IPS-NIHi11 (cell line): ENCODE data around the gene RPS6KA5.
"Not testable (repeated sequence)": the region's sequence is repeated elsewhere in the genome, so short reads cannot be mapped to it uniquely, and the experiment has no call there.

Experiments used
- DNase-seq: peaks from one replicate; pipeline ENCODE4 v3.0.0; 2012; ENCODE audit warnings: mixed read lengths, low spot score

RPS6KA5 gene

DNA sequence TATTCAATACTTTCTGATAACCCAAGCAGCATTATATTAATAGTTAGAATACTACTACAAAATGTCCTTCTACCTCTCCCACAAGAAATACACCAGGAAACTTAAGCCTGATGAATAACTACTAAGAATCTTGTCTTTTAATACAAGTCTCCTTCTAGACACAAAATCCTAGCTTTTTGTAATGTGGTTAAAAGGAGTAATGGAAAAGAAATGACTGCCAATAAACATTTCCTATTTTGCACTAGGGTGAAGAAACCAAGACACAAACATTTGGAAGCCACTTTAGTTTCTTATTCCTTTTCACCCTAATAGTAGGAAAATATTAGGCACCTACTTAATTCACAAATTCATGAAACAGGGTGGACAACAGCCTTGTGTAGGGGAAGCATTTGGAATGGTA is 192.9 kb downstream of the RPS6KA5 start:
- no peak for DNase-seq

DNA sequence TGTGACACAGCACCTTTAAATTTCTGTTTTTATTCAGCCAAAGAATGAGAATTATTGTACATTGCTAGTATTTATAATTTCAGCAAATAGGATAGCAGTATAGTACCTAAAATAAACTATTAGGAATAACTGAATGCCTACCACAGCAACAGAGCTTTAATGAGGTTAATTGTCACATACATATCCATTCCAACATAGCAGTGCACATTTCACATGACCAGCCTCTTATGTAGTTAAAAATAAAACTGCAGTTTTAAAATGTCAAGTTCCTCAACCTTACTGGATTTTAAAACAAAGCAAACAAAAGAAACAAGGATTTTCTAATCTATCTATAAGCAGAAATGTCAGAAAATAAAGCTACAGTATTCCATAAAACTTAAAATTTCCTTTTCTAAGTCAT is 193.6 kb downstream of the RPS6KA5 start:
- DNase-seq, result no peak

DNA sequence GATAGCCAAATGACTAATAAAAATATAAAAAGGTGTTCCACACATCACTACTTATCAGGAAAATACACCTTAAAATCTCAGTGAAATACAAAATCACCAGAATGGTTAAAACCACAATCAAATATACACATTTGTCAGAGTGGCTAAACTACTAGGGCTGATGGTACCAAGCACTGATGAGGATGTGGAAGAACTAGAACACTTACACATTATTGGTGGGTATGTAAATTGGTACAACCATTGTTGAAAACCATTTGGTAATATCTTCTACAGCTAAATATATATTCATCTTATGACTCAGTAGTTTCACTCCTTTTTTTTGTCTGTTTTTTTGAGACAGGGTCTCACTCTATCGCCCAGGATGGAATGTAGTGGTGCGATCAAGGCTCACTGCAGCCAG is 195.7 kb downstream of the RPS6KA5 start:
- no peak for DNase-seq

DNA sequence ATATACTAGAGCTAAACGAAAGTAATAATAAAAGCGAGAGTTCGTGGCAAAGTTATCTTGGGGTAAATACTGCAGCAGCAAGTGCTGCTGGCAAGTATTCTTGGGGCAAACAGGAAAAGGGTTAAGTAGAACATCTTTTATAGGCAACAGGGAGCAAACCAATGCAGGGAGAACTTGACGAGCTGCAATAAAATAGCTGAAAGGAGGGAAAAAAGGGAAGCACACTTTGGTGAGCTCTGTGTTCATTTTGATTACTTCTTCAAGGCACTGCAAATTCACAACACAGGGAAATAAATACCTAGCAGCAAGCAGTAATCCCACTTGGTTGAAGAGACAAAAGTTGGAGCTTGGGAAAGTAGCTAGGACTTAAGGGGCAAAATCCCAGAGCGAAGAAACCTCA is 201.9 kb downstream of the RPS6KA5 start:
- DNase-seq, result no peak

DNA sequence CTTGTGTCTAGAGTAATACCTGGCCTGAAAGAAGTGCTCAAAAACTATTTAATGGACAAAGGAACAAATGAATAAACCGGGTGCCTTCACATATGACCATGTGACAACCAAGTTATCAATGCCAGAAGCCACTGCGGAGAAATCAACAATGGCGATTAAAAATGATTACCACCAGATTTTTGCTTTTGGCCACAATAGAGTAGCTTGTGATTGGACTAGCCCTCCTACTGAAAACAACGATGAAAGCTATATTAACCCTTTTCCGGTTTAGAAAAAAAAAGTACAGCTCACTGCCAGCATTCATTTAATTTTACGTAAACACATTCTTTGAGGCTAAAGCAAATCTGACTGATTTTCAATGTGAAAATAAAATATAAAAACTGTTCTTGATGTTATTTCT is 202.6 kb downstream of the RPS6KA5 start:
- DNase-seq, result no peak

DNA sequence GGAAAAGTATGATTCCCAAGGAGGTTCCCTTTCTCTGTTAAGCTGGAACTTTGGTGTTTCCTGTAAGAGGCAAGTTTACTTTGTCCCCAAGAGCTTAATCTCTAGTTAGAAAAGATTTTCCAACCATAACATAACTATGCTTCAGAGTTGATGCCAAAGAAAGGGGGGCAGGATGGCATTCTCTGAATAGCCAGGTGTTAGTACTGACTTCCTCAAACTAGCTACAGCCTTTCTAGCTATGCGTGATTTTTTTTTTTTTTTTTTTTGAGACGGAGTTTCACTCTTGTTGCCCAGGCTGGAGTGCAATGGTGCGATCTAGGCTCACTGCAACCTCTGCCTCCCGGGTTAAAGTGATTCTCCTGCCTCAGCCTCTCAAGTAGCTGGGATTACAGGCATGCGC is 204.3 kb downstream of the RPS6KA5 start:
- not testable (repeated sequence) for DNase-seq

DNA sequence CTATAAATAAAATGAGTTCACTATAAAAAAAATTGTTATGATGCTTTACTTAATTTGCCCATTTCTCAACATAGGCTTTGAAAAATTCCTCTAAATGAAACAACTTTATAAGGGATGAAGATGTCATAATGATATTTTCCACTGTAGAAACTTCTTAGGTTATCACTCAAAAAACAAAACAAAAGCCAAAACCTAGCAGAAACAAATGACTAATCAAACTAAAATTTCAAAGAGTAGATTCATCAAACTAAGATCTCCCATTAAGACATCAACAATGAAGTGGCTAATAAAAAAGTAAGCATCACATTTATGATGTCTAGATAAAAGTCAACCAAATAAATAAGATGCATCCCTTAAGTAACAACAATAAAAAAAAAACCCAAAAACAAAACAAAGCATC is 207.3 kb downstream of the RPS6KA5 start:
- no peak for DNase-seq

DNA sequence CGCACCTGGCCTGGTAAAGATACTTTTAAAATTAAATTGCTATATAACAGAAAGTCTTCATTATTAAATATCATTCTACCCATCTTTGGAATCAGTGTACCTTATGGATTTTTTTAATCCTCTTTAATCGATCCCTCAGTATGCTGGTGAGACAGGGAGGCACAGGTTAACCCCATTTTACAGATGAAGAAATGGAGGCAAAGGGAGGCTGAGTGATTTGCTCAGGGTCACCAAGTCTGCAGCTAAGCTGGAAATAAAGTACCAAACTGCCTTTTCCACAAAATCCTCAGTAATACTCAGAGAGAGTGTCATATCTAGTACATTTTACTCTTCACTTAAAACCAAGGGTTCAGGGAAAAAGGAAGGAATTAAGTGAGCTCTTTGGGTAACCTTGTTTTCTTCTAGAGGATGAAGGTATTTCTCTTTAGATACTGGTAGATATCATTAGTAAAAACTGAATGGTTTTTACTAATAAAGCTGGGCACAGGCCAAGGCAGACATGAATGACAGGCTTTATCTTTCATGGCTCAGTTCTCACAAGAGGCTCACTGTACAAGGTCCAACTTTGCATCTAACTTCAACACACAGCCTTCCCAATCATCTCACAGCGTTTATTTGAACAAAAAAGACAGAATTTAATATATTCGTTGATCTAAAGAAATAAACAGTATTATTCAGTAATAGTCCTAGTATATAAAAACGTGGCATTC is 209.0 kb downstream of the RPS6KA5 start:
- no peak for DNase-seq

DNA sequence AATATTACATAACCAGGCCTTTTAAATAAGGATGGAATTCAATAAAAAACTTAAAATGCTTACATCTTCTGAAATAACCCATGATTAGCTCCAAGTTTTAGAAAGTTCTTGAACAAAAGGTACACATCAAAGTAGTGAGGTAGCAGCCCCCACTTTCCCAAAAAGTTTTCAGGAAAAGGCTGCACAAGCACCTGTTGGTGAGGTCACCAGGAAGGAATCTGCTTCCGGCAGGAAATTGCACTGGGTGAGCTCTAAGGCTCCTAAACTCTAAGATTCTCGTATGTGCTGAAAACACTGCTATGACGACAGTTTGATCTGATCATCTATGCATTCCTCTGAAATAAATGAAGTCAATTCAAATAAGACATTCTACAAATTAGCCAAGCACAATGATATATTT is 210.0 kb downstream of the RPS6KA5 start:
- peak; percentile 54 for DNase-seq

DNA sequence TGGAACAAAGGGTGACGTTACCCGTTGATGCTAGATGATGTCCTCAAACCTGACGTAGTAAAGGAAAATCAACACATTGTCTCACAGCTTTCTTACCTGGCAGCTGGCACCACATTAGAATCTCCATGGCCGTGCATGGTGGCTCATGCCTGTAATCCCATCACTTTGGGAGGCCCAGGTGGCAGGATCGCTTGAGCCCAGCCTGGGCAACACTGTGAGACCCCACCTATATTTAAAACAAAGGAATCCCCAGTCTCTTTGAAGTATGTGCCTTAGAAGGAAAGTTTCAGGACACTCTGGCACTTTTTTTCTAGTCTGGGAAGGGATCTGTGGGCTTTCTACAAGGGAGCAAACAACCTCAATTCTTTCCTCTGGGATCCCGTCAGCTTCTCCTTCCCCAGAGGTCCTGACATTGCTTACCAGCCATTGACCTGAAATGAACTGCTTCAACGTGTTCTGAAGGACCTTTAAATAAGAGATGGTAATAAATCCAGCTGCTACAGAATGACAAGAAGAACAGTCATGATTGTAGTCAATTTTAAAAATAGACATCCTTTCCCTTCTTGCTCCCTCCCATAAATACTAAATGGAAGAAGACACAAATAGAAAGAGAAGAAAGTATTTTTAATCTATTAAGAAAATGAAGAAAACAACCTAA is 210.5 kb downstream of the RPS6KA5 start:
- no peak for DNase-seq

DNA sequence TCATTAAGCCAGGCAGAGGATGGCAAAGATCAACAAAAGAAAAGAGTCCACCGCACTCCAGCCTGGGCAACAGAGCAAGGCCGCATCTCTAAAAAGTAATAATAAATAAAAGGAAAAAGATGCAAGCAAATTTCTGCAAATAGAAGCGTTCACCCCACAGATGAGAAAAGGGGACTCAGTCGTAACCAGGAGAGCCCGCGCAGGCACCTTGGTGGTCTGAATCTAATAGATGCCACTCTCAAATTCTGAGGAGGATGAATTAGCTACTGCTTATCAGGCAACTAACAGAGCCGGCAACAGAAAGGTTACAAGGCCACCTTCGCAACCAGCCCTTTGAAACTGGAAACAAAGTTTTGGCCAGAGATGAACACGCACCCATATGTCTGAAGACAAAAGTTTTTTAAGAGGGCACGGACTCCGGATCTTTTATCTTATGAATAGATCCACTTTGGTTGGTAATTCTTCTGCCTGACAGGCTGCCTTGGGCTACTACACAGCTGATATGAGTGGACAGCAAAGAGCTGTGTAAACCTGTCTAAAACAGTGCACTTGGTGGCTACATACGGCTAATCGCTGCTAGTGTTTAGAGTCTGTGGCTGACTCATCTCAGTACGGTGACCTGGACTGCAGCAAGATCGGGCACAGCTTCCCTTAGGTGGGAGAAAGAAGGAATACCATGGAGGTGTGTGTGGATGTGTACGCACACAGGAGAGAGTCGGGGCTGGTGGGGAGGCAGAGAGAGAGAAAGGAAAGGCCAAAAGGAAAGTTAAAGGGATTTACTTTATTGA is 211.3 kb downstream of the RPS6KA5 start:
- DNase-seq, result no peak

DNA sequence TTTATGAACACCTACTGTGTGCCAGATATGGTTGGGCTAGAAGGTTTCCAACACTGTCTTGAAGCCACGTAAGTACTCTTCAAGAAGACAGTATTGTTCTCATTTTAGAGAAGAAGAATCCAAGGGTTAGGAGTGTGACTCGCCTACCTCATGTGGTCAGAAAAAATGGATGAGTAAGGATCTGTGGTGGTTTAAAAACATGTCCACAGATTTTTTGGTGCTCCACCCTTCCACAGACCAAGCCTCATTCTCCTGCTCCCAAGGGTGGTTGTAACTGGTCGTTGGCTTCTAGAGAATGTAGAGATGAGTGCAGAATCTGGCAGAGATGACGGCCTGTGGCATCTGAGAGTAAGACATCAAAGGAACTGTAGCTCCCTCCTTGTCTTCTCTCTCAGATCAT is 213.9 kb downstream of the RPS6KA5 start:
- DNase-seq, result no peak

DNA sequence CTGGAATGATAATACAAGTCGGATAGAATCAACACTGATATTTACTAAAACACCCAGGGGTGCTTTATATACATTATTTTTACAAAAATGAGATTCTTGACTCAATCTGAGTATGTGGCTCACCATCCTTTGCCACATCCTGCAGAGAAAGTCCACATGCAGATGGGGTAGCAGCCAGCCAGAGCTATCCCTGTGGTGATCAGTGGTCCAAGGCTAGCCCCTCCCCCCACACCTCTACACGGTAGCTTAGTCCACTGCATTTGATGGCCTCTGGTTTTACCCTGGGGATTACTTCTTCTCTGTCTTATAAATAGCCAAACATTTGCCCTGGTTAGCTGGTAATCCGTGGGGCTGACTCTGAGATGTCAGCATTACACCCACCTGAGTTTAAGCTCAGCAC is 216.1 kb downstream of the RPS6KA5 start:
- DNase-seq, result no peak

DNA sequence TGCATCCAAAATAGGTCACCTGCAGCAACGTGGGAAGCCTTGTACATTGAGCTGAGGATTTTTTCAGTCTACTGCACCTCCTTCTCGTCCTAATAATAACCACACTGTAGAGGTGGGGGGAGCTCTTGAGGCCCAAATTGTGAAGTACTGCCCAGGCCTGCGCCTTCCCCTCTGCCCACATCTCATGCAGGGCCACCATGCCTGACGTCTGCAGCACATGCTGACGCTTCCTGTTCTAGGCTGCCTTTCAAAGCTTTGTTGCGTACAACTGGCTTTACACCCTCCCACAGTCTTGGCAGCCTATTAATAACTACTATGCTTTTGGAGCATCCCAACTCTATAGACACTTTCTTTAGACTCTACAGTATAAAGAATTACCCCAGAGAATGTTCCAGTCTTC is 217.7 kb downstream of the RPS6KA5 start:
- DNase-seq, result no peak

DNA sequence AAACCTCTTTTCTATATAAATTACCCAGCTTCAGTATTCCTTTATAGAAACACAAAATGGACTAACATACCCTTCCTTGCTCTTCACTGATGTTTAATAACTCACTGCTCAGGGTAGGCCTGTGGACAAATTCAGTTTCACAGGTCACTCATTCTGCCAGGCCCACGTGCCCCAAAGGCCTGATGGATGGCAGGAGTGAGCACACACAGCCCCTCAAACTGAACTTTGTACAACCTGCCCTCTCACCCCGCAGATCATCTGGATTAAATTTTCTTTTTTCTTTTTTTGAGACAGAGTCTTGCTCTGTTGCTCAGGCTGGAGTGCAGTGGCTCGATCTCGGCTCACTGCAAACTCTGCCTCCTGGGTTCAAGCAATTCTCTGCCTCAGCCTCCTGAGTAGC is 219.8 kb downstream of the RPS6KA5 start:
- DNase-seq, result not testable (repeated sequence)

DNA sequence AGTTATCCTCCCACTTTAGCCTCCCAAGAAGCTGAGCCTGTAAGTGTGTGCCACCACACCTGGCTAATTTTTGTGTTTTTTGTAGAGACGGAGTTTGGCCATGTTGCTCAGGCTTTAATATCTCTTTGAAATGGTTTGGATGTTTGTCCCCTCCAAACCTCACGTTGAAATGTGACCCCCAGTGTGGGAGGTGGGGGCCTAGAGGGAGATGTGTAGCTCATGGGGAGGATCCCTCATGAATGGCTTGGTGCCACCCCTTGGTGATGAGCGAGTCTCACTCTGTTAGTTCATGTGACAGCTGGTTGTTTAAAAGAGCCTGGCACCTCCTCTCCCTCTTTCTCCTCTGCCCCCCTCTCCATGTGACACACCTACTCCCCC is 220.6 kb downstream of the RPS6KA5 start:
- DNase-seq, result no peak

DNA sequence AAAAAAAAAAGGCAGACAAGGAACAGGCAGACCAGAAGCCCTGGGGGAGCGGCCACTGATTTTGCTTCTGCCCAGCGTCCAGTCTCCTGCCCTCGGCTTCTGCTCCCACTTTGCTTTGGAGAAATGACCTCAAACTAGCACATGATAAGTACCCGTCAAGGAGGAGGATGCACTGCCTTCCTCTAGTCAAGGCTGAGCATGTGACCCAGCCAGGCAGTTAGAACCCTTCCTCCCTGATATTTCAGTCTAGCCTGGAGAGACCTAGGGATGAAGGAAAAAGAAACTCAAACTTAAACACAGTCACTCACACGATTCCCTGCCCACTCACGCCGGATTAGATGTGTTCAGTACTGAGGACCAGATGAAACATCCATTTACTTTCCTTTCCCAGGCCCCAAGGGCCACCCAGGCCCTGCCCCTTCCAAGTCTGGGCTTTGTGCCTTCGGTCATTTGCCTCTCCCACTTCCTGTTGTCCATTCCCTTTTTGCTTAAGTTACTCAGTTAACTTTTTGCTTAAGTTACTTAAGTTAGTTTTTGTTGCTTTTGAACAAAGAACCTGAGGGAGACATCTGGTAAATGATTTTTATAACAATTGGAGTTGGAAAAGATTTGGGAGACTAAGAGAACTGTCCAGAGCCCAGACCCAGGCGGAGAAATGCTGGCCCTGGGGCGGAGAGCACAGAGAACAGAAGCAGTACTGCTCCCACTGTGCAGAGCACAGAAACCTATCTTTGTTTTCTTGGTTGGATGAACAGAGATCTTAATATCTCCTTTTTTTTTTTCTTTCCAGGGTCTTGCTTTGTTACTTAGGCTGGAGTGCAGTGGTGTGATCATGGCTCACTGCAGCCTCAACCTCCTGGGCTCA is 221.2 kb downstream of the RPS6KA5 start:
- no peak for DNase-seq

DNA sequence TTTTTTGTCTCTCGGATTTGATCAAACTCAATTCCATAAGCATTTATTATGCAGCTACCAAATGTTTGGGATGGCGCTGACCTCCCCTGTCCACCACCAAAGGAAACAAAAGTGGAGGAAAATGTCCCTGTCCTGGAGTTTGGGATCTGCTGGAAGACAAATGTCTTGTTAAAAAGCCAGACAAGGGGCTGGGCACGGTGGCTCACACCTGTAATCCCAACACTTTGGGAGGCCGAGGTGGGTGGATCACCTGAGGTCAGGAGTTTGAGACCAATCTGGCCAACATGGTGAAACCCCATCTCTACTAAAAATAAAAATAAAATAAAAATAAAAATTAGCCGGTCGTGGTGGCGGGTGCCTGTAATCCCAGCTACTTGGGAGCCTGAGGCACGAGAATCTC is 221.9 kb downstream of the RPS6KA5 start:
- DNase-seq, result not testable (repeated sequence)

DNA sequence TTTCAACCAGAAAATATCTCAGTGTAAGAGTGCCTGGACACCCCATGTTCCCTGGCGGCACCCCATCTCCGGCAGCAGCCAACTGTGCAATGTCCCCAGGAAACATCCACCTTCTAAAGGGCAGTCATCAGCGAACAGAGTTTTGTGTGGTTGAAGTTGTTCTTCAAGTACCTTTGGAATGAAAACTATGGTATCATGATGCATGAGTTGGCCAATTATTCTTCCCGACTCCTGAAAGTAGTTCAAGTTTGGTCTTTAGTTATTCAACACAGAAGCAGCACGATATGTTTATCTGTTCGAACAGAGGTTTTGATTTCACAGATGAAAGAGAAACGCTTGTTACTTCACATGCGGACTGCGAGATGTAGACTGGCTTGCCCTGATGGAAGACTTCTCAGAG is 223.1 kb downstream of the RPS6KA5 start:
- no peak for DNase-seq

DNA sequence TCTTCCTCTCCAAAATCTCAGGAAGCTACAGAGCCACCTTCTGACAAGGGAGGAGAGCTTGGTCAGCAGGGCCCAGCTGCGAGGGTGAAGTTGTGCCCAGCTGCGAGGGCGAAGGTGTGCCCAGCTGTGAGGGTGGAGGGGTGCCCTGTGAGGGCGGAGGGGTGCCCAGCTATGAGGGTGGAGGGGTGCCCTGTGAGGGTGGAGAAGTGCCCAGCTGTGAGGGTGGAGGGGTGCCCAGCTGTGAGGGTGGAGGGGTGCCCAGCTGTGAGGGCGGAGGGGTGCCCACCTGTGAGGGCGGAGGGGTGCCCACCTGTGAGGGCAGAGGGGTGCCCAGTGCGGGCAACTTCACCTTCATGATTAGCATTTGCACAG is 223.8 kb downstream of the RPS6KA5 start:
- no peak for DNase-seq

DNA sequence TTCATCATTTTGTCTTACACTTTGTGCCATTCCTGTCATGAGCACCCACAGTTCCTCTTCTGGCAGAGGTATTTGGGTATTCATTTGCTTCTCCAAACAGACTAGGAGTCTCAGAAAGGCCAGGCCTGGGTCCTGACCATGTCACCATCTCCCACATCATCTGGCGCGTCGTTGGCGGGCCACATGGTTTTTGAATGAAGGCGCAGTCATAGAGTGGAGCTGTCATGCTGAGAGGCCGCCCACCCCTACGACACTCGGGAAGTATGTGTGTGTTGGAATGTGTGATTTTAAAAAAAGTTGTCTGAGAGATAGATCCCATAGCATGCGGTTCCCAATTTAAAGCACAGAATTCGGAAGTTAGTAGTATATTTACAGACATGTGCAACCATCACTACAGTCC is 228.6 kb downstream of the RPS6KA5 start:
- DNase-seq, result no peak

DNA sequence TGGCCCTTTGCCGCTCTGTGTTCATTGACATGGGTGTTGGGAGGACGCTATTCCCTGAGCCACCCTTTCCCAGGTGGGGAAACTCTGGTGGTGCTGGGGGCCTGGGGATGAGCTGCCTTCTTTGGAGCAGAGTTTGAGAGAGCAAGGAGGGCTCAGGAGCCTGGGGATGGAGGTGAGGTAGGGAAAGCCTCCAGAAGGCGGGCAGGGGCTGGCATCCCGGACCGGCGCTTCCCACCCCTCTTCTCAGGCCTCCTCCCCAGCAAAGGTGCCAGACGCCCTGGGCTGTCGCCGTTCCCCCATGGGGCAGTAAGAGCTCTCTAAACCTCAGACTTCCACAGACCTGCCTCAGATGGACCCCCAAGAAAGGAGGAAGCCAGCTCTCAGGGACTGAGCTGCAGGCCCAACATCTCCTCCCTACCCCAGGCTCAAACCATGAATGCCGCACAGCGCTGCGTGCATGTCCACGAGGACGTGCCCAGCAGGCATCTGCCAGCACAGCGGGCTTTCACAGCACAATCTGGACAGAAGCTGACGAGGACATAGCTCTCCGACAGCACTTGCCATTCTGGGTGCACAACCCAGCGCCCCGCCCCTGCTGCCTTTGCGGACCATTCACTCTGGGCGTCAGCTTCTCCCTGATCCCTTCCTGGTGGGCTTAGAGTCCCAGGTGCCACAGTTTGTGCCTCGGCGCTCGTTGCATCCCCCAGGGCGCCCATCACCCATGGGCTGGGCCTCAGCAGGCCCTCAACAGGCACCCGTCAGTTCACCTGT is 229.3 kb downstream of the RPS6KA5 start:
- no peak for DNase-seq
